GM20000 (cell line): ENCODE results near the gene AFF3.
"Not testable (repeated sequence)": the region's sequence is repeated elsewhere in the genome, so short reads cannot be mapped to it uniquely, and the experiment has no call there.

ENCODE experiments used
- DNase-seq: peaks from one replicate; pipeline ENCODE4 v3.0.0; 2012; ENCODE audit warnings: low spot score
- TF ChIP-seq, protein P1 (sequence below): IDR thresholded peaks from 2 replicates; pipeline ENCODE4 v1.5.1; 2012; ENCODE audit warnings: mild to moderate bottlenecking, control low read depth; ENCODE audit errors: extremely low read depth, missing control alignments

AFF3 gene

DNA sequence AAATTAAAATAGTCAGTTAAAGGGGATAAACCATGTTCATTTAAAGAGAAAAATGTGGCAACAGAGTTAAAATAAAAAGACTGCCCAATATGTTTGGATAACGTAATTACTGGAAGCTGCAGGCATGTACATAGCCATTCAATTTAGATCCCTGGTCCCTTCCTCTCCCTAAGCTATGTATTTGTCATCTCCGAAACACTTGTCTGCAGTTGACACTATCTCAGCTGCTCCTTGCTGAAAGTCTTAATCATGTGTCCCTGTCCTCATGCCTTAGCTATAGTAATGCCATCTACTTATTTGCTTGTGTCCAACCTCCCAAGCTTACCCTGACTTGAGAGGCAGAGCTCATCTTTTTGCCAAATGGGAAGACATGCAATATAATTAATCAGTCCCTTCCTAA lies 478.7 kb downstream of the AFF3 start:
- TF ChIP-seq, protein P1, sequence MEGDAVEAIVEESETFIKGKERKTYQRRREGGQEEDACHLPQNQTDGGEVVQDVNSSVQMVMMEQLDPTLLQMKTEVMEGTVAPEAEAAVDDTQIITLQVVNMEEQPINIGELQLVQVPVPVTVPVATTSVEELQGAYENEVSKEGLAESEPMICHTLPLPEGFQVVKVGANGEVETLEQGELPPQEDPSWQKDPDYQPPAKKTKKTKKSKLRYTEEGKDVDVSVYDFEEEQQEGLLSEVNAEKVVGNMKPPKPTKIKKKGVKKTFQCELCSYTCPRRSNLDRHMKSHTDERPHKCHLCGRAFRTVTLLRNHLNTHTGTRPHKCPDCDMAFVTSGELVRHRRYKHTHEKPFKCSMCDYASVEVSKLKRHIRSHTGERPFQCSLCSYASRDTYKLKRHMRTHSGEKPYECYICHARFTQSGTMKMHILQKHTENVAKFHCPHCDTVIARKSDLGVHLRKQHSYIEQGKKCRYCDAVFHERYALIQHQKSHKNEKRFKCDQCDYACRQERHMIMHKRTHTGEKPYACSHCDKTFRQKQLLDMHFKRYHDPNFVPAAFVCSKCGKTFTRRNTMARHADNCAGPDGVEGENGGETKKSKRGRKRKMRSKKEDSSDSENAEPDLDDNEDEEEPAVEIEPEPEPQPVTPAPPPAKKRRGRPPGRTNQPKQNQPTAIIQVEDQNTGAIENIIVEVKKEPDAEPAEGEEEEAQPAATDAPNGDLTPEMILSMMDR, result no peak
- DNase-seq, result no peak

DNA sequence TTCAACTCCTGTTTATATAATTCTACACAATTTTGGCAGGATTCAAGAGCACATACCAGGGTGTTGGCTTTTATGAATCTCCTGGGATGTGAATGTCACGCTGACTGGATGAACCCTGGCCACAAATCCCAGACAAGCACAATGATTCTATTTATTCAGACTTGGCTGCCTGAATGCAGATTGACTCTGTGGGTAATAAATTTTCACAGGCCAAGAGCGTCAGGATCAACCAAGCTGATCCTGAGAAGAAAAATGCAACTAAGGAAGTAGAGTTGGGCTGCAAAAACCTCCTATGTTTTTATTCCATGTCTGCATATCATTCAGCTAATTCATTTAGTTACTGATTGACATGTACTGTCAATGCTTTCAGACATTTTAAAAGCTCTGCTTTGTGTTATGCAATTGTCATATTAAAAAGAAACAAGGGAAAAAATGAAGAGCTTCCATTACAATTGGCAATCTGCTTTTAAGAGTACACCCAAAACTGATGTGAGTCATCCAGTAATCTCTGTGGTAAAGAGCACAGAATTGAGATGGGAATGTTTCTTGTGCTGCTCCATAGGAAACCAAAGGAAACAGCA lies 479.5 kb downstream of the AFF3 start:
- DNase-seq, result no peak
- TF ChIP-seq, protein P1, result no peak

DNA sequence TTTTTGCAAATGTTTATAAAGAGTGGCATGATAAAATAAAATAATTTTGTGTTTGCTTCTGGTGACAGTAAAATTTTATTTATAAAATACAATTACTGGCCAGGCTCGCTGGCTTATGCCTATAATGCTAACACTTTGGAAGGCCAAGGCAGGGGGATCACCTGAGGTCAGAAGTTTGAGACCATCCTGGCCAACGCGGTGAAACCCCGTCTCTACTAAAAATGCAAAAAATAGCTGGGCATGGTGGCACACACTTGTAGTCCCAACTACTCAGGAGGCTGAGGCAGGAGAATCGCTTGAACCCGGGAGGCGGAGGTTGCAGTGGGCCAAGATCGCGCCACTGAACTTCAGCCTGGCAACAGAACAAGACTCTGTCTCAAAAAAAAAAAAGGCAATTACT lies 480.6 kb downstream of the AFF3 start:
- not testable (repeated sequence) for DNase-seq

DNA sequence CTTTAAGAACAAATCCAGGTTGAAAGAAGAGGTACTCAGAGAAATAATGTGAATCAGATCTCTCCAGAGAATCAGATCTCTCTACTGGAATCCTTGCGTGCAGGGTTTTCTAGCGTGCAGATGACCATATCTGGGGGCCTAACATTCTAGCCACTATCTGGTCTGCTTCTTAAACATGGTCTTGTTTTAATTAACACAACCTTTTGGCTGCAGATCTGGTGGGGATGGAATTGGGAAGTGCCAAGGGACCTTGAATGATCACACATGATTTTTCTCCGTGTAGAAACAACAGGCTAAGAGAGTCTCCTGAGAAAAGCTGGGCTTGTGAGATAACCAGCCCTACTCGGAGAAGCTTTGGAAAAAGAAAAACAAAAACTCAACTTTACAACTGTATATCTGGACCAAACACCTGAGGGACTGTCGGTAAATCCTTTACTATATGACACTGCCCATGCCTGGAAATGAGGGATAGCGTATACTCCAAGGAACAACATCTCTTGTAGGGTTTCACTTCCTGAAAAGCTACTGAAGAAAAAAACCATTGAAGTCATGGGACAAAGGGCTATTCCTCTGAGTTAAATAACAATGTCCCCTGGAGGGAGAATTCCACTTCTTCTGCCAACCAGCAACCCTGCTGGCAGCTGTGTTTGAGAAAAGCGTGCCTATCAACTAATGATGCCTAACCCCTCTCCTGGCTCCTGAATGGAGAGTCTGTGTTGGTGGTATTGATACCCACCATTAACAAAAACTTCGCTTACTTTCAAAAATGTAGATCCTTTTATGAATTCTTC lies 481.6 kb downstream of the AFF3 start:
- DNase-seq, result no peak
- TF ChIP-seq, protein P1, result no peak

DNA sequence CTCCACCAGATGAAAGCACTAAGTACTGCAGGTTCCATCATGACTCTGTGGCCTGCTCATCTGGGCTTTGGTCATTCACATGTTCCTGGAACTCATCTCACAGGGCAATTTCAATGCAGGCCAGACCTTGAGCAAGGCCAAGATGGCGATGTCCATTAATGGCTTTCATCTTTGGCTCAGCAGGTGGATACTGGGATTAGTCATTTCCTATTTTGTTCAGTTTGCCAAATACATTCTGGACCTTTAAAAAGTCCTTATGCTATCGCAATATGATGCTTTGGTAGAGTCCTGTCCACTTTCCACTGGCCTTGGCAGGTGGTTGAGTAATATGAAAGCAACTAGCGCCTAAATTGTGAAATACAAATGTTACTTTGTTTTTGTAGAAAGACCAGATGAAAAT lies 482.5 kb downstream of the AFF3 start:
- TF ChIP-seq, protein P1, result no peak
- no peak for DNase-seq

DNA sequence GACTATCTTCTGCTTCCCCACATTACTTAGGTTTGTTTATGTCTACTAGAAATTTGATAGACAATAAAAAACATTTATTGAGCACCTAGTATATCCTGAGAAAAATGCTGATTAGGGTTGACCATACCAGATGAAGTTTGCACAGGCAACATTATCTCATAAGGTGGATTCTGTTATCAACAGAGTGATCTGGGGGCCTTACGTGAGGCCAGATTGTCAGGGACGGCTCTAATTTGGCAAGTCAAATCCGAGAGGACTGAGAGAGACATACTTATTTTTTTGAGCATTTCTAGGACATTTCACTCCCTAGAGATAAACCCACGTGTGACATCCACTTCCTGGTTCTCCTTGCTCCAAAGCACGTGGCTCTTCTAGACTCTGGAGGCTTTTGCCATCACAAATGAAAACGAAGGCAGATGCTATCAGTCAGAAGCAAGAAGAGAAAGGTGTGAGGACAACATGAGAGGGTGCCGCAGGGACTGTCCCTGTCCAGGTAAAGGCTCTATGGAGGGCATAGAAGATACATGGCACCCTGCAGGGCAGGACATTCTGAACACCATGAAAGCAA lies 484.6 kb downstream of the AFF3 start:
- DNase-seq, result no peak
- TF ChIP-seq, protein P1, result no peak

DNA sequence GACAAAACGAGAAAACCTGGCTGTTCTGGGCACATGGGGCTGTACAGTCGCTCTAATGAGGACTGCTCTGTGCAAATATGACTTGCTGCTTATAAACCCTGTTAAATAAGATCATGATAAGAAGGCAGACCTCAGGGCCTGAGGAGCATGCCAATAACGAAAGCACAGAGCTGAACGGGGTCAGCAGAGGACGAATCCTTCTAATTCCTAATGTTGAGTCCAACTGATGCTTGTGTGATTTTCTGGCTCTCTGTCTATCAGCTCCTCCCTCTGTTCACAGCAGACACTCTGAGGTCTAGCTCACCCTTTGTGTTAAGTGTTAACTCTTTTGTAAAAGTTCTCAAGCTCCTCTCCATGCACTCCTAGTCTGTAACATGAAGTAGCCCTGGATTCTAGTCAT lies 485.4 kb downstream of the AFF3 start:
- TF ChIP-seq, protein P1, result no peak
- no peak for DNase-seq
